Measurements from ENCODE around the gene SMOC1. TPM values are rescaled to one million over a fixed set of nuclear protein-coding genes. Genes with fewer than 3 reads are reported as not detected.

Gene SMOC1
- total RNA-seq, 1 experiment from 2014 or later, result not detected

- Histone ChIP-seq H2AFZ (no peak overlapping the region), H3K36me3 (ENCODE audit: low read depth) (no peaks in the 10 kb centered on the region), H4K20me1 (ENCODE audit: insufficient read depth) (no peaks in the 10 kb centered on the region), H3K4me2 (no peak overlapping the region), H3K4me3 (no peak overlapping the region), H3K4me1 (replicated peaks; ENCODE audit: insufficient read depth) (no peaks in the 10 kb centered on the region), H3K27me3 (ENCODE audit: insufficient read depth, low read depth) (no peaks in the 10 kb centered on the region), H3K9me3 (ENCODE audit: insufficient read depth, low read depth) (no peaks in the 10 kb centered on the region), H3K79me2 (ENCODE audit: low read depth) (no peaks in the 10 kb centered on the region), H3K9me2 (ENCODE audit: insufficient read depth) (no peaks in the 10 kb centered on the region), H3F3A (ENCODE audit: insufficient read depth, low read depth) (no peaks in the 10 kb centered on the region), H3K27ac (no peak overlapping the region)
- TF ChIP-seq EZH2 (IDR thresholded peaks at IDR 0.05; ENCODE audit: low read depth) (no peak), CTCF (conservative IDR thresholded peaks at IDR 0.05) (no peak)
- no TSS peak for BruUV-seq (replicated peaks)
- POLR2A ChIA-PET (ENCODE audit: unreplicated experiment), result no interaction called here
- intact Hi-C loops (cut with micrococcal nuclease; ENCODE audit: unreplicated experiment), result no loop called here
- CTCF ChIA-PET, result no interaction called here
- DNase-seq, result no peak
These were observed 88.9 kb downstream of the SMOC1 start for GRCh38 chr14:69968132-69968531.

GRCh38 chr14:69968681-69969080, 89.5 kb downstream of the SMOC1 start:
- POLR2A ChIA-PET (ENCODE audit: unreplicated experiment), result no interaction called here
- Histone ChIP-seq H2AFZ (no peak overlapping the region), H4K20me1 (ENCODE audit: insufficient read depth) (no peaks in the 10 kb centered on the region), H3F3A (ENCODE audit: insufficient read depth, low read depth) (no peaks in the 10 kb centered on the region), H3K9me2 (ENCODE audit: insufficient read depth) (no peaks in the 10 kb centered on the region), H3K27me3 (ENCODE audit: insufficient read depth, low read depth) (no peaks in the 10 kb centered on the region), H3K9me3 (ENCODE audit: insufficient read depth, low read depth) (no peaks in the 10 kb centered on the region), H3K79me2 (ENCODE audit: low read depth) (no peaks in the 10 kb centered on the region), H3K4me3 (no peak overlapping the region), H3K36me3 (ENCODE audit: low read depth) (no peaks in the 10 kb centered on the region), H3K4me1 (replicated peaks; ENCODE audit: insufficient read depth) (no peaks in the 10 kb centered on the region), H3K4me2 (no peak overlapping the region), H3K27ac (no peak overlapping the region)
- intact Hi-C loops (cut with micrococcal nuclease; ENCODE audit: unreplicated experiment), result no loop called here
- BruUV-seq (replicated peaks), result no TSS peak
- TF ChIP-seq EZH2 (IDR thresholded peaks at IDR 0.05; ENCODE audit: low read depth), result no peak
- no peak for TF ChIP-seq CTCF (conservative IDR thresholded peaks at IDR 0.05)
- DNase-seq, result no peak
- CTCF ChIA-PET, result no interaction called here

- Histone ChIP-seq H3F3A (ENCODE audit: insufficient read depth, low read depth) (no peaks in the 10 kb centered on the region), H3K4me1 (replicated peaks; ENCODE audit: insufficient read depth) (no peaks in the 10 kb centered on the region), H3K4me2 (no peak overlapping the region), H3K9me3 (ENCODE audit: insufficient read depth, low read depth) (no peaks in the 10 kb centered on the region), H3K9me2 (ENCODE audit: insufficient read depth) (no peaks in the 10 kb centered on the region), H3K36me3 (ENCODE audit: low read depth) (no peaks in the 10 kb centered on the region), H2AFZ (no peak overlapping the region), H4K20me1 (ENCODE audit: insufficient read depth) (no peaks in the 10 kb centered on the region), H3K27ac (no peak overlapping the region), H3K4me3 (no peak overlapping the region), H3K79me2 (ENCODE audit: low read depth) (no peaks in the 10 kb centered on the region), H3K27me3 (ENCODE audit: insufficient read depth, low read depth) (no peaks in the 10 kb centered on the region)
- no peak for TF ChIP-seq EZH2 (IDR thresholded peaks at IDR 0.05; ENCODE audit: low read depth)
- intact Hi-C loops (cut with micrococcal nuclease; ENCODE audit: unreplicated experiment), result no loop called here
- BruUV-seq (replicated peaks), result no TSS peak
- DNase-seq, result no peak
- ChIA-PET POLR2A (ENCODE audit: unreplicated experiment) (no interaction called here), CTCF (interaction anchor here (0.6 kb wide), 1 partner anchor 51 kb away, joined by 3 read pairs; no protein-coding TSS in a partner anchor)
These were observed 93.5 kb downstream of the SMOC1 start for GRCh38 chr14:69972755-69973154.

GRCh38 chr14:69973846-69974245, 94.6 kb downstream of the SMOC1 start:
- CTCF ChIA-PET, result no interaction called here
- no peaks in the 10 kb centered on the region for H3K27me3 ChIP-seq (ENCODE audit: insufficient read depth, low read depth)

More at GRCh38 chr14:69973846-69974245, 94.6 kb downstream of the SMOC1 start:
- intact Hi-C loops (cut with micrococcal nuclease; ENCODE audit: unreplicated experiment), result no loop called here
- Histone ChIP-seq H3K79me2 (ENCODE audit: low read depth) (no peaks in the 10 kb centered on the region), H4K20me1 (ENCODE audit: insufficient read depth) (no peaks in the 10 kb centered on the region), H3K4me3 (no peak overlapping the region), H3K4me2 (no peak overlapping the region), H3K36me3 (ENCODE audit: low read depth) (no peaks in the 10 kb centered on the region), H3K4me1 (replicated peaks; ENCODE audit: insufficient read depth) (no peaks in the 10 kb centered on the region), H3K9me2 (ENCODE audit: insufficient read depth) (no peaks in the 10 kb centered on the region), H3K27ac (no peak overlapping the region), H3K9me3 (ENCODE audit: insufficient read depth, low read depth) (no peaks in the 10 kb centered on the region), H3F3A (ENCODE audit: insufficient read depth, low read depth) (no peaks in the 10 kb centered on the region), H2AFZ (no peak overlapping the region)
- BruUV-seq (replicated peaks), result no TSS peak
- DNase-seq, result no peak
- TF ChIP-seq CTCF (conservative IDR thresholded peaks at IDR 0.05), result no peak
- no peak for TF ChIP-seq EZH2 (IDR thresholded peaks at IDR 0.05; ENCODE audit: low read depth)
- POLR2A ChIA-PET (ENCODE audit: unreplicated experiment), result no interaction called here
